Activated T-helper 1 cell treated with Interleukin-2 at 50 U/mL for 16 hours (primary cell): ENCODE results near the gene NOC2L.
A peak's percentile ranks its signal among the peaks of the same experiment; 100 is the strongest.

Experiments used
- DNase-seq: peaks from one replicate; pipeline ENCODE4 v3.0.0-alpha.2; 2020; ENCODE audit warnings: low read depth

The NOC2L gene

DNA sequence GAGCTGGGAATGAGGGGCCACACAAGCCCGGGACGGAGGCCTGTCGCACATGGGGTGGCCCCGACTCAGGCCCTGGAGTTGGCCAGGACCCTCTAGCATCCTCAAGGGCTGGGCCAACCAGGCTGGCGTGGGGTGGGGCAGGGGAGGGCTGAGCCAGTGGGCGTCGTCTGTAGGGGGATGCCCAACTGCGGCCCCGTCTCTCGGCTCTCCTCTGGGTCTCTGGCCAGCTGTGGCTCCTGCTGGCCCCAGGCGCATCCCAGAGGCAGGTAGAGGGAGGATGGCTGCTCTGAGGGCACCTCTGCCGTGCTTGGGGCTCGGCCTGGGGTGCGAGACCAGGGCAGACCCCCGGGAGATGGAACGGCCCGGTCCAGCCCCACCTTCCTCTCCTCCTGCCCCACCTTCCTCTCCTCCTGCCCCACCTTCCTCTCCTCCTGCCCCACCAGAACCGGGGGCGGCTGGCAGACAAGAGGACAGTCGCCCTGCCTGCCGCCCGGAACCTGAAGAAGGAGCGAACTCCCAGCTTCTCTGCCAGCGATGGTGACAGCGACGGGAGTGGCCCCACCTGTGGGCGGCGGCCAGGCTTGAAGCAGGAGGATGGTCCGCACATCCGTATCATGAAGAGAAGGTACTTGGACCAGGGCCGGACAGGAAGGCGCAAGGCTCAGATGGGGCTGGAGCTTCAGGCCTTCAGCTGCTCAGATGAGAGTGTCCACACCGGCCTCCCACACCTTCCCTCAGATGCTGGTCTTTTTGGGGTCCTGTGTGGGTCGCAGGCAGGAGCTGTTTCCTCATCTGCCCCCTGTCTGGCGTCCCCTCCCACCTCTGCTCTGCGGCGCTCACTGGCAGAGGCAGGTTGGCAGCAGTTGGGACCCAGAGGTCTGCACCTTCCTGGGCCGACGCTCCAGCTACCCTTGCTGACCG is 29.1 kb downstream of the NOC2L start:
- DNase-seq: no peak

- DNase-seq: no peak
Measured at GRCh38 chr1:928825-929661, 30.0 kb downstream of the NOC2L start.

DNA sequence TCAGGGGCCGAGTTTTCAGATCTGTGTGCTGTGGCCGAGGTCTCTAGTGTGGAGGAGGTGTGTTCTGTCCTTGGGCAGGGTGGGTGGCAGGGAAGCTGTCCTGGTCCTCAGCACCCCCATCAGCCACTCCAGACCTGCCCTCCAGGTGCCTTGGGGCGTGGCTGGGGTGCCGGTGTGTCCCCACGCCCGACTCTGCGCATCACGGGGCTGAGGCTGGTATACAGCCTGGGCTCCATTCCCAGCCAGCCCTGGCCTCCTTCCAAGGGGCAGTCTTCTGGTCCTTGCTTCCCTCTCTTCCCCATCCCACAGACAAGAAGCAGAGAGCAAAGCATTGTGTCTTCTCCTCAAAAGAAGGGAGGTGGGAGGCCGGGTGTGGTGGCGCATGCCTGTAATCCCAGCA is 31.3 kb downstream of the NOC2L start:
- DNase-seq: no peak

DNA sequence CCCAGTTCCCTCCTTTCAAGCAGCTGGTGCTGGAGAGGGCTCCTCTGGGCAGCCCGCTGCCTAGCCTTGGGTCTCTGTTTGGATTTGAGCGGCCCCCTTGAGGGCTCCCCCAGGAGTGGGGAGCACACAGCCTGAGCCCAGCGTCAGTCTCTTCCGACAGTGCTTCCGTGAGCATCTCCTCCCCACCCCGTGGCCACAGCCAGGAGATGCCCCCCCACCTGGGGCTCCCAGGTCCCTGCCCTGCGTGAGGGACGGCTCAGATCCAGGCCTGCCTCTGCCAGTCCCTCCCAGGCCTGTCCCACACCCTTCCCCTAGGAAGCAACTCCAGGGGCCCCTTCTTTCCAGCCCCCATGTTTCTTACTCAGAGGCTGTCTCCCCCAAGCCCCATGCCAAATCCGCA is 31.8 kb downstream of the NOC2L start:
- DNase-seq: no peak

- DNase-seq: no peak
Measured at GRCh38 chr1:925561-926421, 33.3 kb downstream of the NOC2L start.

DNA sequence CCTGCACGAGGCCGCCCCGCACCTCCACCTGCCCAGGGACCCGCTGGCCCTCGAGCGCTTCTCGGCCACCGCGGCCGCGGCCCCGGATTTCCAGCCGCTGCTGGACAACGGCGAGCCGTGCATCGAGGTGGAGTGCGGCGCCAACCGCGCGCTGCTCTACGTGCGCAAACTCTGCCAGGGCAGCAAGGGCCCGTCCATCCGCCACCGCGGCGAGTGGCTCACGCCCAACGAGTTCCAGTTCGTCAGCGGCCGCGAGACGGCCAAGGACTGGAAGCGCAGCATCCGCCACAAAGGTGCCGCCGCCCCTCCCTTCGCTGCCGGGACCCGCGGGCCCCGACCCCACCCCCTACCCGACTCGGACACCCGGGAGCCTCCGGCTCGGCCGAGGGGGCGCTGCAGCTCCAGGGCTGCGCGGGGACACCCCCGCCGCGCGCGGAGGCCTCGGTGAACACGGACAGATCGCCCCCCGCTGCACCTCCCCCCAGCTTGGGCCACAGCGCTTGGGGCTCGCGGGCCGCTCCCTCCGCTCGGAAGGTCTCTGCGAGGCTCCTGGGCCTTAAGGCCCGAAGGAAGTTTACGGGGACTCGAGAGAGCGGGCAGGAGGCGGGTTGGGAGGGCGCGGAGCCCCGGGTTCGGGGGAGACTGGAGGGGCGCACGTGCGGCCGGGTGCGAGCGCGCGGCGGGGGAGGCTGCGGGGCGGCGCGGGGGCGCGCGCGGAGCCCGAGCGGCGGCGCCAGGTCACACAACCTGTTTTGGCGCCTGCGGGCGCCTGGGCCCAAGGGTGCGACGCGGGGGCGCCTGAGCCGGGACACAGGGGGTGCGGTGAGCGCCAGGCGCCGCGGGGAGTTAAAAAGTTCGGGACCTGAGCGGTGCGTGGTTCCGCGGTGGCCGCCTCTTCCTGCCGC is 34.1 kb downstream of the NOC2L start:
- DNase-seq: no peak

- DNase-seq: no peak
Measured at GRCh38 chr1:923991-924655, 34.9 kb downstream of the NOC2L start.

DNA sequence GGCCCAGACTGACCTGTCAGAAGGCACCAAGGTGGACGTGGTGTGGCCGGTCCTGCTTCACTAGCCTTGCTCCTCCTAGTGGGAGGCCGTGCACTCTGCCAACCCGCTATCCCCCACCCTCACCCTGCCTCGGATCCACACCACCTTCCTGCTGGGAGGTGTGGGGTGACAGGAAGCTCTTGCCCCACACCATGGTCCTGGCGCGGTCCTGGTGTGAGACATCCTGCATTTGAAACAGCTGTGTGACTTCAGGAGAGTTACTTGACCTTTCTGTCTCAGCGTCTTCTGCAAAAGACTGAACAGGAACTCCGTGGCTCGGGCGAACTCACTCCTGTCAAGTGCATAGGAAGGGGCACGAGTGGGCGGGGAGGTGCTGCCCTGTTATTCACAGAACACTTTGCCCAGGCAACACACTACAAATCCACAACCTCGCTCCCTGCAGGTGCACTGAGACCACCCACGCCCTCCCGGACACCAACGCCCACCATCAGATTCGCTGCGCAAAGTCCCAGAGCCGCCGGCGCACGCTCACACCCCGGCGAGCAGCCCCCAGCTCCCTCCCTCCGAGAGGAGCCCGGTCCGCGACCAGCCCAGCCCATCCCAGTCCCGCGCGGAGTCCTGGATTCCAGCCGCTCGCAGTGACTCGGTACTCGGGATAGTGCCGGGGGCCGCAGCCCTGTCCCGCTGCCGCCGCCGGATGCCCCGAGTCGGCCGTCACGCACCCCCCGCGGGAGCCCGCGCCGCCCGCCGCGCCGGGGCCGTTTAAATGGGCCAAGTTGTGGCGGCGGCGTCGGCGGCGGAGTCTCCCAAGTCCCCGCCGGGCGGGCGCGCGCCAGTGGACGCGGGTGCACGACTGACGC is 35.7 kb downstream of the NOC2L start, which contains the start of gene SAMD11:
Gene SAMD11 (plus strand): TSS at position 793 of the 860 bp plus-strand sequence. CDS start 509 bp downstream, outside the sequence.
- DNase-seq: peak; percentile 50

DNA sequence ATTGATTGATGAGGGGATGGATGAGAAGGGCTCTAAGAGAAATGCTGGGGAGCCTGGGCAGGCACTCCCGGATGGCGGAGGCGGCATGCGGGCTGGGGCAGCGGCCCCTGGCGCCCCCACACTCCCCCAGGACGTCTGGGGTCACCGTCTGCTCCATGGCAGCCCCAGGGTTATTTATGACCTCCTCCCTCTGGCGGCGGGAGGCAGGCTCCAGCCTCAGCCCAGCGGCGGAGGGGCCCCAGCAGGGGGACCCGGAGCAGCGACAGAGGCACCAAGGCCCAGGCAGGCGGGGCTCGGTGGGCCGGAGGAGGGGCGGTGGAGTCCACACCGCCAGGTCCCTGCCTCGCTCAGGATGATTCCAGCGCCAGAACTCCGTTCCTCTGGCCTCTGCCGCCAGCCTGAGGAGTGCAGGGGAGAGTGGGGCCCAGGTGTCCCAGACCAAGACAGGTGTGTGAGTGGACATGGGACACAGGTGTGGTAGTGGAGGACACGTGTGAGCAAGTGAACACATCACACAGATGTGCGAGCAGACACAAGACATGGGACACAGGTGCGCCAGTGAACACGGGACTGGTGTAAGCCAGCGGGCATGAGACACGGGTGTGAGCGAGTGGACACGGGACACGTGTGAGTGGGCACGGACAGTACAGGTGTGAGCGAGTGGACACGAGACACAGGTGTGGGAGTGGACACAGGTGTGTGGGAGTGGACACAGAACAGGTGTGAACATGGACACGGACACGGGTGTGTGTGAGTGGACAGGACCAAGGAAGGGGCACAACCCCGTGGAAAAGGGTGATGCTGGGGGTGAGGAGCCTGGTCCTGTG is 37.8 kb downstream of the NOC2L start:
- no peak for DNase-seq

GRCh38 chr1:920521-920920 is 38.5 kb downstream of the NOC2L start:
- no peak for DNase-seq

- DNase-seq: no peak
Measured at GRCh38 chr1:920010-920409, 39.0 kb downstream of the NOC2L start.

DNA sequence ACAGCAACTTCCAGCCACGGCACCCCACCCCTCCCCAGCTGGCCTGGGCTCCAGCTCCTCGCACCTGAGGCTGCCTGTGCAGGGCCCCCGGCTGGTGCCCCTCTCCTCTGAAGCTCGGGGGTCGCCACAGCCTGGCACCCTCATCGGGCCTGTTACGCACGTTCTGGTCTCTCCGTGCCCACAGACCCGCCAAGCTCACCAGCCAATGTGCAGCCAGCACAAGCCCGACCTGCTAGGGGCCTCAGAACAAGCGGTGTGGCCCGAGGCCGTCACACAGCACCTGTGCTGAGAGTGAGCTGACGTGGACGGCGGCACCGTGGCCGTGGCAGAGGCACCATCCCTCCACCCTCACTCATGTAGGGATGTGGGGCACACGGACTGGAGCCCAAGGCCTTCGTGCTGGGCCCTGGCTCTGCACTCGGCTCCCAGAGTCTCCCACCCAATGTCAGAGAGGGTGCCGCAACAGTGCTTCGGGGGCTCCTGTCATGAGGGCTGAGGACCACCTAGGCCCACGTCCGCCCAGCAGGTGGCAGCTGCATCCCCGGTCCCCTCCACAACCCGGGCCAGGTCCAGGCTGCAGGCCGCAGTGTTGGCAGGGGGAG is 39.7 kb downstream of the NOC2L start:
- no peak for DNase-seq

- DNase-seq: no peak
Measured at GRCh38 chr1:918843-919242, 40.2 kb downstream of the NOC2L start.

- no peak for DNase-seq
Measured at GRCh38 chr1:918353-918752, 40.7 kb downstream of the NOC2L start.

DNA sequence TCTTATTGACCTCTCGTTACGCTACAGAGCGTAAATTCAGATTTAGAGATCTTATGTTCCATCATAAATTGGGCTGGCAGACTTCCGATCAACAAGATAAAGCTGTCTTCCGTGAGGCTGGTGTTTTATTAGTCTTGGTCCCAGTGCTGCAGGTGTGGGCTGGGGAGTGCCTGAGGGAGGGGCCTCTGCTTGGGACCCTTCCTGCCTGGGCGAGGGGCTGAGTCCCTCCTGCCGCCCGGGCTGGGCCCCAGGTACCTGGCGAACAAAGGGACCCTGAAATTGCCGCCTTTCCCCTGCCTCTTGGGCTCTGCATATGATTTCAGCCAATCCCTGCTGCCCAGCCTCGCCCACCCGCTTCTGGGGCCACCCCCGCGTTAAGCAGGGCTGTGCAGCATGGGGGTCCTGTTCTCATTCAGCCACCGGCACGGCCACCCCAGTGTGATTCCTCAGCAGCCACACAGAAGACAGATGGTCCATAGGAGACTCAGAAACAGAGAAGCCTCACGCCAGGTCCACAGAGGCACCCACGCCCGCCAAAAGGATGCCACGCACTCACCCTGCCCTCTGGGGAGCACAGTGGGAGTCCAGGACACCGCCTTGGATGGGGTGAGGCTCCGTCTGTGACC is 41.5 kb downstream of the NOC2L start:
- no peak for DNase-seq

DNA sequence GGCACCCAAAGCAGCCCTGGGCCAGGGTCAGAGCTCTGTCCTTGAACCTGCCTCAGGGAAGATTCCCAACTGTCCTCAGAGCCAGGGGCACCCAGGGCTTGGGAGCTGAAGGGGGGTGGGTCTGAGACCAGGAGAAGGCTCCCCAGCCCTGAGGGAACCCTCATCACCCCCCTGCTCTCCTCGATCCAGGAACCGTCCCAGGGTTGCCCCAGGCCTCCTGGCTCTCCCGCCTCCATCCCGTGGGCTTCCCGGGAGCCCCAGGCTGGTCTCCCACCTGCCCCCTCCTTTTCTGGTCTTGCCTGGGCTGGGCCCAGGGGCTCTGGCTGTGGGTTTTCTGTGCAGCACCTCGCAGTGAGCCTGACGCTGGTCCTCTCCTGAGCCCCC is 42.0 kb downstream of the NOC2L start:
- no peak for DNase-seq
